Left ventricle myocardium superior (tissue), 1 donor: ENCODE measurements around the gene GNAQ. TPM values are rescaled to one million over a fixed set of nuclear protein-coding genes. Genes with fewer than 3 reads are reported as not detected.

Experiments used
- ATAC-seq: fragments of 200-7000 bp; cut with Tn5 transposase; one replicate; pipeline ENCODE4 v1.9.1; 2020; ENCODE audit warnings: mild to moderate bottlenecking, moderate library complexity
- DNase-seq: peaks from one replicate; pipeline ENCODE4 v3.0.0-alpha.2; 2020
- intact Hi-C: fragments of 100-400 bp; cut with micrococcal nuclease; formaldehyde crosslinking; loops from one replicate; pipeline ENCODE4 v1.11.0; 2022
- total RNA-seq: library from RNA; stranded (reverse); fragmentation: NEBNext Ultra II Directional; extraction: Animal tissue kit (Norgen Biotek cat#: 25700); gene quantifications from one replicate; pipeline ENCODE4 v1.2.1, GENCODE V29; 2021
- donor health status: DM: no; HTN: yes; CAD: no; lungs with severe emphysema.

The GNAQ gene
- total RNA-seq, 1 donor from 2014 or later: 13.7 TPM

DNA sequence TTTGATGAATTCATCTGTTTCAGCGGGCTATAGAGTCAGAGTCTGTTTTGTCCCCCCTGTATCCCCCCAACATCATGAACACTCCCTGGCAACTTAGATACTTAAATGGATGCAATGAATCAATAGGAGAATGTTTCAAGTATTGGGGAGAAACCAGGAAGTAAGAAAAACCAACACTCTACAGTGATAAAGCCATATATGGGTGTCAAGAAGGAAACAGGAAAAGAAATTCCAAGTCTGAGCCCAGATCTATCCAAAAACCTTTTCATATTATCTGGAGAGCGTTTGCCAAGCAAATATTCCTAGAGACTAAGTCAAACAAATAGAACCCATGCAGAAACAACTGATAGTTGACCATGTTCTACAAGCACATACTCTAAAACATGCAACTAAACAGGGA lies 2.3 kb upstream of the GNAQ start:
- intact Hi-C loops: loop anchor here (10.0 kb wide), 1 partner anchor 189 kb away; no protein-coding TSS in a partner anchor
- ATAC-seq (no peak), DNase-seq (no peak)

DNA sequence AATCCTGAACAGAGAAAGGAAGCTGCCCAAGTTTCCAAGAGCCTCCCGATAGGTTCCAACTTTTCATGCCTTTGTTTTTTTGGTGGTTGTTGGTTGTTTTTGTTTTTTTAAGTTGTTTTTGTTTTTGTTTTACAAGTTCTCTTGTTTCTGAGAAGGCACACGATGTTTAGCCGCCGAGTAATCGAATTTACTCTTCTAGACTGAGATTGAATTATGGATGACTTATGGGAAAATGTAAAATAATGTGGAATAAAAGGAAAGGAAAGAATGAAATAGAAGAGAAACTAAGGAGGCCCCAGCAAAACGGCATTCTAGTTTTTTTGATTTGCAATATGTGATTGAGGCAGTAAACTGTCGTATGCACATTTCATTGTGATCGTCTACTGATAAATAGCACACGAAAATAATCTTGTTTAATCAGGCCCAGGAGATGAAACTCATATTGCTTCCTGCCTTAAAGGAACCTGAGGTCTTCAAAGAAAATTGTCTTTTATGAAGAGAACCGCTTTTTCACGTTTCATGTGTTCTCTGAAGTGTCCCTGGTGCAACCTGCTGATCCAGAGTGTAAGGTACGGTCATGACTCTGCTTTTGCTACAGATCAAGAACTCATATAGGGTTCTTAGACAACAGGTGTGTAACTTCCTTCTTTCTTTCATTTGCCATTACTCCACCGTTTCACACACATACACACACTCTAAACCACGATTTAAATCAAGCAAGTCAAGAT lies 1.3 kb upstream of the GNAQ start:
- DNase-seq: no peak
- intact Hi-C loops: loop anchor here (10.0 kb wide), 1 partner anchor 188 kb away; no protein-coding TSS in a partner anchor
- no peak for ATAC-seq

DNA sequence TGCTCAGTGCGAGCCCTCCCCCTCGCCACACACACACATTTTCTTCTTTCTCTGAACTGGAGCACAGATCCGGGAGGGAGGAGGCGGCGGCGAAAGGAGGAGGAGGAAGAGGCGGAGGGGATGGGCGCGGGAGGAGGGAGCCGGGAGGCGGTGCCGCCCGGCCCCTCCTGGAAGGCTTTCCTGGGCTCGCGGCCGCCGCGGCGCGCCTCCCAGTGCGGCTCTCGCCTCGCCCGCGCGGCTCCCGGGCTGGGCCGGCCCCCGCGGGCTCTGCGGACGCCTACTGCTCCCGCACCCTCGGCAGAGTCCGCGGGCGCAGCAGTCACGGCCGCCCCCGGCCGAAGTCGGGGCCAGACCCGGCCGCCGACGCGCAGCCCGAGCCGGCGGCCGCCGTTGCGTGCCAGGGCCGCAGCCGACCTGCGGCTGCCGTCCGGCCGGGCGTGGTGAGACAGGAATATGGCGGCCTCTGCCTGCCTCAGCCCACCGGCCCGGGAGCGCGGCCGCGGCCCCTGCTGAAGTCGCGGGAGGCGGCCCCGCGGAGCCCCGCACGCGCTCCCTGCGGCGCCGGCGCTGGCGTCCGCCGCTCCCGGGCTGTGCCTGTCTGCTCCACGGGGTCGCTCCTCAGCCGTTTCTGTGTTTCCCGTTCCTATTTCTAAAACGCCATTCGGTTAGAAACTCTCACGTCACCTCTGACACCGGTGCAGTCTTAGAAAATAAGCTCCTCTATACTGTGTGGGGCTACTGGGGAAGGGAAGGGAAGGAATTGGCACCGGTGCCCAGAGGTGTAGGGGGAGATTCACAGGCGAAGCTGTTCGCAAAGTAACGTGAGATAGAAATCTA lies 500 bp upstream of the GNAQ start:
- intact Hi-C loops: loop anchor here (10.0 kb wide), 1 partner anchor 187 kb away; no protein-coding TSS in a partner anchor
- peak; percentile 96 for ATAC-seq
- peak; percentile 93 for DNase-seq

DNA sequence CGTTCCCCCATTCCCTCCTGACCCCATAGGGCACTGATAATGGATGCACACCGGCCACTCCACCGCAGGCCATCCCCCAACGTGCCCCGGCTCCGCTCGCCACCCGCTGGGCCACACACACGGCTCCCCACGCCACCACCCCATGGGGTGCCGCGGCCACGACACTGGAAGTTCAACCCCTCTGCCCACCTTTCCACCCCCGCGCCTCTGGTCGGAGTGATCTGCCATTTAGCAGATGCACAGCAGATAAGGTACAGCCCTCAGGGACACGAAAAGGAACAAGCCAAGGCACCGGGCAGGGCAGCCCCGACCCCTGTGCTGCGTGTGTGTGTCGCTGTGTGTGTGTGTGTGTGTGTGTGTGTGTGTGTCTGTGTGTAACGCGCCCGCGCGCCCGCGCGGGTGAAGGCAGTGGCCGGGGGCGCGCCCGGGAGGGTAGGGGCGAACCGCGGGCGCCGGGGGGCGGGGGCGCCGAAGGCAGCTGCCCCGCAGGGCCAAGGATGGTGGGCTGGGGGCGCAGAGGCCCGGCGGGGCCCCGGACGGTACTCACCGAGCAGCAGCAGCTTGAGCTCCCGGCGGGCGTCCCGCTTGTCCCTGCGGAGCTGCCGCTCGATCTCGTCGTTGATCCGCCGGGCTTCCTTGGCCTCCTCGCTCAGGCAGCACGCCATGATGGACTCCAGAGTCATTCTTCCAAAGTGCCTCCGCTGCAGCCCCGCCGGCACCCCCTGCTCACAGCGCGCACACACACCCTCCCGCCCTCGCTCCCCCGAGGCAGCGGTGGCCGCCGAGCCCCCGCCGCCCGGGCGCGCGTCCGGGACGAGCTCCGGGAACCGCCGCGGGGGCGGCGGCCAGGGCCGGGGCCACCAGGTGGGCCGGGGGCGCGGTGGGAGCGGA lies 813 bp downstream of the GNAQ start:
- ATAC-seq (peak; percentile 30), DNase-seq (peak; percentile 69)
- intact Hi-C loops: loop anchor here (10.0 kb wide), 1 partner anchor 186 kb away; no protein-coding TSS in a partner anchor

DNA sequence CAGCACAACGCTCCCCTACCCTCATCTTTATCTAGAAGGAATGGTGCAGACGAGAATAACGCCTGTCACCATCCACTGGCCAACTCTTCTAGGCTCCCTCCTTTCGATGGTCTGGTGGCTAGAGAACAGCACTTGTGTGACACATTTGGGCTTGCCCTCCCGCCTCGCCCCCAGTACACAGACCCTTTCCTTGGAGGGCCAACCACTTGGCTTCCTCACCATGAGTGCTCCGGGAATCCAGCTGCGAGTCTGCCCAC lies 1.4 kb downstream of the GNAQ start:
- ATAC-seq (peak; percentile 10), DNase-seq (no peak)
- intact Hi-C loops: loop anchor here (10.0 kb wide), 1 partner anchor 185 kb away; no protein-coding TSS in a partner anchor

DNA sequence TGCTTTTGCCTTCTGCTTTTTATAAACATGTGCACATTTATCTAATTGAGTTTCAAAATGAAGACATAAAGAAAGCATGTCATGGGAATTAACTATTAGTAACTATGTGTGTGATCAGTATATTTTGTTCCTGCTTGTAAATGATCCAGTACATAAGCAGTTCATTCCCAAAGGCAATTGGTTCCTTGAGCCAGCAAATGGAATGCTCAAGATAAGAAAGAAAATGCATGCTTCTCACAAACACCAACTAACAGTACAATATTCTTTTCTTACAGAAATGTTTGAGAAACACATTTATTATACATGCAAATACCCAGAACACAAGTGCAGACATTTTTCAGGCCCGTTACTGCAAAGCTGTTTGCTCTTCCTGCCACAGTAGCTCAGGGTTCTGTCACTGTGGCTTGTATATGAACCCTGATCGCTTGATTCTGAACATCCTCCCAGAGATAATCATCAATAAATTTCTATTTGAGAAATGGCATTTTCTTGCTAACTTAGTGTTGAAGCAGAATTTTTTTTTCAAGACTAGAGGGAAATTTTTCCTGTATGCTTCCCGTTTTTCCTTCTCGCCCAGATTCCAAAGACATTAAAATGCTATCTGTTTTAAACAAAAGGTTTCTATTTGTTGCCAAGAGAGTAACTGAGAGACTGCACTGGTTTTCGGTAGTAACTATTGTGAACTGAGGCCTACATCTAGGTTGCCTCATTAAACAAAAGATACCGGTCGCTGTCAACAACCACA lies 1.9 kb downstream of the GNAQ start:
- DNase-seq: no peak
- ATAC-seq: no peak
- intact Hi-C loops: loop anchor here (10.0 kb wide), 2 partner anchors 55 to 185 kb away; no protein-coding TSS in a partner anchor

DNA sequence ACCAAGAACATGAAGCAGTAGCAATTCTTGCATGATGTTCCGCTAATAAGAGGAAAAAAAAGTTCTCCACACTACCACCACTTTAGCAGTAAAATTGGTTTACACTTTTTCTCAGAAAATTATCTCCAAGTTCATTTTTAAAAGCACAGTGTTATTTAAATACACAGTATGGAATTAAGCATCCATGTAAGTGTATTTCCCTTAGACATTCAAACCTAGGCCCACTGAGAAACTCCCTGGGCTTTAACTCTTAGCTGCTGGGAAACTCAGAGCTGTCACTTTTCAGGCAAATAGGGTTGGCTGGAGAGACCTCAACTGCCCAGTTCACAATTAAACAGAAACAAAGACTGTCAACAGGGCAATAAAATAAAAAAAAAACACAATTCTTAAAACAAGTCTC lies 2.7 kb downstream of the GNAQ start:
- intact Hi-C loops: loop anchor here (10.0 kb wide), 1 partner anchor 54 kb away; no protein-coding TSS in a partner anchor
- no peak for ATAC-seq

DNA sequence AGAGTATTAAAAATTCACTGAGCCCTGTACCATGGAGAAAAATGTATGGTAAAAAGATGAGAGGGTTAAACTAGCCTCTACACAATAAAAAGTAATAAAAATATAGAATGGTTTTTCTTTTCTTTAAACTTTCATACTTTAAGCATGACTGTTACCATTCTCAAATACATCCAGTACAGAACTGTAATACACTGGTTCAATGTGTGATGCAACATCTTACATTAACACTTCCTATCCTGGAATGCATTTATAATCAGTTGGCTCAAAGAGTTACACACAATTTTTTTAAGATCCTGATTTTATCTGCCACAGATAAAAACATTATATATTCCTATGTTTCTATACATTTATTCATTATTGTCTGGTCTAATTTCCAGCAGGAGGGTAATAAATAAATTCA lies 4.7 kb downstream of the GNAQ start:
- no peak for ATAC-seq
- DNase-seq: no peak
- intact Hi-C loops: loop anchor here (10.0 kb wide), 1 partner anchor 52 kb away; no protein-coding TSS in a partner anchor

More for the DNA sequence above, 2.7 kb downstream of the GNAQ start:
- DNase-seq: no peak

DNA sequence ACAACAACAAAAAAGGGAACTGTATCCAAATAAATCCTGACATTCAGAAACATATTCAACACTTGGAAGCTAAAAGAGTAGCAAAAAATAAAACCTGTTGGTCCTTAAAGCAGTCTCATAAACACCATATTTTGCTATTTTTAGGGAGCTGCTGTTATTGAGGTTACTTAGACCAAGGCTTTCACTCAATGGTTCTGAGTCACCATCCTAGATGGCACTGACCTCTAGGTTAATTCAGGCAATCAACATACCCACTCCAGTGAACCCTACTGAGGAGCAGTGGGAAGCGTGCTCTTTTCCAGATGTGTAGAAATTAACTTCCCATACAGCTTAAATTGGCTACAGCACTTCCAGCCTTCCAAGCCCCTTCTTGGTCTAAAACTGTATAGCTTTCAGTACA lies 5.2 kb downstream of the GNAQ start:
- DNase-seq (no peak), ATAC-seq (no peak)
- intact Hi-C loops: loop anchor here (10.0 kb wide), 1 partner anchor 52 kb away; no protein-coding TSS in a partner anchor

DNA sequence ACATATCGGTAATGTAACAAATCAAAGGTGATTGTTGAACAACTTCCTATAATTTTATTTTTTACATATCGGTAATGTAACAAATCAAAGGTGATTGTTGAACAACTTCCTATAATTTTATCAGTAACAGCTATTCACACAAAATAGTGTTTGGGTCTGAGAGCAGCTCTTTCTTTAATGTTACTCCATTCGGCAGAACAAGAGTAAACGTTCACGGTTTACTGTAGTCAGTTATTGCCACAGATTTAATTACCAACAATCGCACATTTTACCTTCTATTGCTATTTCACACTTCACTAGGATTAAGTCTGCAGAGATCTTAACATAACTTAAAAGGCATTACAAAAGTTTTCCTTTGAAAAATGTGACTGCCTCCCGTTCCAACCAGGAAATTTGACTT lies 6.4 kb downstream of the GNAQ start:
- intact Hi-C loops: loop anchor here (10.0 kb wide), 1 partner anchor 50 kb away; no protein-coding TSS in a partner anchor
- DNase-seq (no peak), ATAC-seq (no peak)

DNA sequence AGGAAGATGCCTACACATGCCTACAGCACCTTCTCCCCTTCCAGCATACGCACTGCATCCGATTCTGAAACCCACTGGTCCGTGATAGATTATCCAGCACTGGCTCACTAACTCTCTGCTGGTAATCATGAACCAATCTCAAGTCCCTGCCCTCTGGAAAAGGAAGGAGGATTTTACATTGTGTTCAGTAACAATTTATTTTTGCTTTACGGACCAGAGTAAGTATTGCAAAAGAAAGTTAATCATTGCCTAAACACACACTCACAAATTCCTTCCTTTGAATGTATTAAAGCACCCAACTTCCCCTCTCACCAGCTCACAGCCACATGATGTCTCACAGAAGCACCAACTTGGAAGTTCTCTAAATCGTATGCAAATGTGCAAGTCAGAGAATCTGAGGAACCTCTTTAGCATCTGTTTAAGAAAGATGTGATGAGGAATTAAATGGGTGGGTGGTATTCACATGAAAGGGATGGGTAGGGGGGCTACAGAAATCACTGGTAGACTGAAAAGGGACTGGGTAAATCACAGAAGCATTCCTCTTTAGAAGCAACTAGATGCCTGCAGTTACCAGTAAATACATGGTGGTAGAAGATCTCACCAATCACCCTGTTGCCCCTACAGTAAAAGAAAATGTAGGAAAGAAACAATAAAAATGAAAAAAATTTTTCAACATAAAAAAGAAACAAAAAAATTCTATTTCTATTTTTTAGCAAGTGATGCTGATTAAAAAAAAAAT lies 8.4 kb downstream of the GNAQ start:
- intact Hi-C loops: loop anchor here (10.0 kb wide), 1 partner anchor 48 kb away; no protein-coding TSS in a partner anchor
- no peak for DNase-seq
- ATAC-seq: peak; percentile 72

DNA sequence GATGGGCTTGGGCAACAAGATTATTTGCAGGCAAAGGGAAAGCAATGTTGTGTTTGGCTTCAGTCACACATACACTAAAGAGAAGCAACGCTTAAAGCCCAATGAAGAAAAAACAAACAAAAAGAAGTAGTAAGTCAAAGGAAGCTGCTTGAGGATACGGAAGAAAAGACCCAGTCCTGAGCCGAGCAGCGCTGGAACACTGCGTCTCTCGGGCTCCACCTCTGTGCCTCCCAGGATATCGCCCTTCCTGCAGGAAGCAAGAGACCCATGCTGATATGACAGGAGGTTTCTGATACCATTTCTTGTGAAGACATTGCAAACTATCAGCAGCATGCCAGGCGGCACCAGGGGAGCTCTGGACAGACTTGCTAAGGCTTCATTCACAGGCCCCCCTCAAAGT lies 9.9 kb downstream of the GNAQ start:
- peak; percentile 49 for DNase-seq
- peak; percentile 90 for ATAC-seq
- intact Hi-C loops: loop anchor here (10.0 kb wide), 1 partner anchor 47 kb away; no protein-coding TSS in a partner anchor

DNA sequence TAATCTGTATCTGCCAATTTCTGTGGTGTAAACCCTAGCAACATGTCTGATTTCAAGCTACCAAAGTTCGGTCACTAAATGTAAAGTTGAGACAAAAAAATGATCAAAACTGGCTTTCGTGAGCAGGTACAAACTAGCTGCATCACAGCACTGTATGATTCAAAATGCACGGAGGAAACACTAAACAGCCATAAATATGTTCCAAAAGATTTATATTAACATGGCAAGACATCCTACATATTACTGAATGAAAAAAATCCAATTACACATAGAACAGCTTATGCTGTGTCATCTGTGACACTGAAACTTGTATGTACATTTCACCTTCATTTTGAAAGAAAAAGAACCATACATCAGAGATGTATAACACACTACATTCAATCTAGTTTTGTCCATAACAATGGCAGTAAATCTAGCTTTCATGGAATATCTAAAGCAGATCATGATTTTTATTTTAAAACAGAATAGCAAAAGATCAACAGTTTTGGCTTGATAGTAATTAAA lies 14.4 kb downstream of the GNAQ start:
- intact Hi-C loops: no loop called here
- DNase-seq (no peak), ATAC-seq (no peak)

DNA sequence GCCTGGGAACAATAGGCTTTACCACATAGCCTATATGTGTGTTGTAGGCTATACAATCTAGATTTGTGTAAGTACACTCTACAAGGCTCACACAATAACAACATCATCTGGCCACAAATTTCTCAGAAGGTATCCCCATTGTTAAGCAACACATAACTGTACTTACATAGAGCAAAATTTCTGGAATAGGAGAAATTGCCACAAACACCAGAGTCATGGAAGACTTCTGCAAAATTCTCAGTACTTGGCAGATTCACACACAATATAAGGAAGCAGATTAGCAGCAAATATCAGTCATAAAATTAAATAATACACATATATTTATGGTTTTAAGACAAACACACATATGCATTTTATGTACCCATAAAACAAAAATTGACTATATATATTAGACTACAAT lies 16.4 kb downstream of the GNAQ start:
- intact Hi-C loops: no loop called here
- DNase-seq (no peak), ATAC-seq (no peak)

DNA sequence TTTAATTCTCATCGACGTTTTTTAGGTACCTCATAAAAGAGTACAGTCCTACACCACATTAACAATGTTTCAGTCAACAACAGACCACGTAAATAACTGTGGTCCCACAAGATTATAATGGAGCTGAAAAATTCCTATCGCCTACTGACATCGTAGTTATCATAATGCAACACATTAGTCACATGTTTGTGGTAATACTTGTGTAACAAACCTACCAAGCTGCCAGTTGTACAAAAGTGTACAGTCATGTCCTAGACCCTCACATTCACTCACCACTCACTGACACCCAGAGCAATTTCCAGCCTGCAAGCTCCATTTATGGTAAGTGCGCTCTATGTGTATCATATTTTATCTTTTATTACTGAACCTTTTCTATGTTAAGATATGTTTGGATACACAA lies 16.8 kb downstream of the GNAQ start:
- ATAC-seq (no peak), DNase-seq (no peak)
- intact Hi-C loops: no loop called here

DNA sequence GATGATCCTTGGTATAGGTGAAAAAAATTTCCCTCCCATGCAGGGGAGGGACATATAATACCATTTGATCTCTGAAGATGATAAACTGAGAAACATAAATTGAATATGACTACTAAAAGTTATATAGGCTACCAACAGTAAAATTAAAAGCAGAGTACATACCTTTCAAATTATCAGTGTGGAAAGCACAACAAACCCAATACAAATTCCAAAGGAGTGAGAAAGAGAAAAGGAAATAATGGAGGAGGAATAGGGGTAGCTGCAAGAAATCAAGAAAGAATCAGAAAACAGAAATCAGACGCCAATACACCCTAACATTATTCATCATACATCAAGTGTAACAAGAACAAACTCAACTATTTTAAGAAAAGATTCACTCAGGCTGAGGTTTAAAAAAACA lies 17.7 kb downstream of the GNAQ start:
- DNase-seq: no peak
- no peak for ATAC-seq
- intact Hi-C loops: no loop called here

DNA sequence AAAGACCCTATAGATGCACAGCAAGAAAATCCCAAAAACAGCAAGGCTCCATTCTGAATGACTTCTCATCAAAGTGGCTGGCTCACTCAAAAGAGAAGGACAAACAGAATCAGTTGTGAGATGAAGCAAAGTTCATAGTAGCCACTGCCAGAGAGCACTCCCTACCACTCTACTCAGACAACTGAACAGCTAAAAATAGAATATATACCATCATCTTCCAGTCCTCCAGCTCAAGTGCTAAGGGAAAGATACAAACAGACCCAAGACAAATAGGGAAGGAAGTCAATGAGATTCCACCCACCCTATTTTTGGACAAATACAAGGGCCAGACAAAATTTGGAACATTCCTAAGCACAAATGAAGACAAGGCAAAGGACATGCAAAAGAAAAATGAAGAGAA lies 20.6 kb downstream of the GNAQ start:
- DNase-seq: no peak
- intact Hi-C loops: no loop called here
- ATAC-seq: peak; percentile 77

DNA sequence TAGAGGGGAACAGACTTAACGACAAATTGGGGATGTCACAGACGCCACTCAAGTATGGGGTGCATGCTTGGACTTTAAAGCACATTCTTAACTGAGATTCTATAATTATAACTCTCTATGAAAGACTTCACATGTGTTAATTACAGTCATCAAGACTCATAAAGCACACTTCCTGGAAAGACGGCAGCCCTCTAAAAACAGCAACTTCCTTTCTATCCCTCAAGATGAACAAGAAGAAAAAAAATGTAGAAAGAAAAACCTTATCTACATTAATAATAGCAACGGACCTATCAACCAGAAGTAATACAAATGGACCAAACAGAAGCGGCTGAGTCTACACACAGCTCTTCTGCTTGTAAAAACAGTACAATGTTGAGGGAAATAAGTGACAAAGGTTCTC lies 21.2 kb downstream of the GNAQ start:
- ATAC-seq (no peak), DNase-seq (no peak)
- intact Hi-C loops: no loop called here
